Measurements from ENCODE around the gene ELOVL2.

- TF ChIP-seq CTCF (IDR thresholded peaks at IDR 0.05; ENCODE audit: borderline replicate concordance, extremely low read depth, low read length, poor library complexity, severe bottlenecking): no peak
- TF ChIP-seq EZH2 (IDR thresholded peaks at IDR 0.05; ENCODE audit: borderline replicate concordance, low read depth, low read length, severe bottlenecking): no peak
Observed at GRCh38 chr6:11055127-11055627, 11.1 kb upstream of the ELOVL2 start.

All from DND-41 (cell line).